WTC11 (cell line): ENCODE measurements around the gene CCNF. TPM values are rescaled to one million over a fixed set of nuclear protein-coding genes. Genes with fewer than 3 reads are reported as not detected.
A peak's percentile ranks its signal among the peaks of the same experiment; 100 is the strongest.

Experiments
- AFF4 ChIP-seq: sonication (generic); formaldehyde crosslinking; IDR thresholded peaks from 2 replicates; pipeline ENCODE4 v1.8.1; 2023; ENCODE audit warnings: mild to moderate bottlenecking, missing genetic modification reagents, borderline replicate concordance
- CDX4 ChIP-seq: fragments of 250-450 bp; sonication (Bioruptor Pico); IDR thresholded peaks from 2 replicates; pipeline ENCODE4 v1.9.0; 2021; ENCODE audit warnings: moderate library complexity, mild to moderate bottlenecking, inconsistent platforms, borderline replicate concordance
- CTCF ChIP-seq: fragments of 200-600 bp; IDR thresholded peaks from 2 replicates; pipeline ENCODE4 v1.8.0; 2022; ENCODE audit warnings: antibody characterized with exemption
- E2F1 ChIP-seq: sonication (generic); formaldehyde crosslinking; IDR thresholded peaks from 2 replicates; pipeline ENCODE4 v1.8.0; 2022; ENCODE audit warnings: mild to moderate bottlenecking, missing genetic modification reagents
- ERG ChIP-seq: fragments of 250-450 bp; sonication (Bioruptor Pico); IDR thresholded peaks from 2 replicates; pipeline ENCODE4 v1.8.0; 2021; ENCODE audit warnings: mild to moderate bottlenecking
- ETV6 ChIP-seq: sonication (generic); formaldehyde crosslinking; IDR thresholded peaks from 2 replicates; pipeline ENCODE4 v1.8.1; 2022; ENCODE audit warnings: mild to moderate bottlenecking, missing genetic modification reagents
- FOXJ3 ChIP-seq: sonication (generic); formaldehyde crosslinking; IDR thresholded peaks from 2 replicates; pipeline ENCODE4 v1.9.0; 2021; ENCODE audit warnings: missing genetic modification reagents, mild to moderate bottlenecking, borderline replicate concordance
- IRF2 ChIP-seq: sonication (generic); formaldehyde crosslinking; IDR thresholded peaks from 2 replicates; pipeline ENCODE4 v1.8.0; 2022; ENCODE audit warnings: low read depth, missing genetic modification reagents, borderline replicate concordance
- KAT7 ChIP-seq: sonication (generic); formaldehyde crosslinking; IDR thresholded peaks from 2 replicates; pipeline ENCODE4 v1.8.1; 2023; ENCODE audit warnings: missing genetic modification reagents, mild to moderate bottlenecking, borderline replicate concordance
- MXD4 ChIP-seq: fragments of 250-450 bp; sonication (Bioruptor Pico); IDR thresholded peaks from 2 replicates; pipeline ENCODE4 v1.8.0; 2021; ENCODE audit warnings: mild to moderate bottlenecking, moderate library complexity, borderline replicate concordance
- PRDM15 ChIP-seq: sonication (generic); formaldehyde crosslinking; IDR thresholded peaks from 2 replicates; pipeline ENCODE4 v1.8.0; 2022; ENCODE audit warnings: missing genetic modification reagents
- PREB ChIP-seq: sonication (generic); formaldehyde crosslinking; IDR thresholded peaks from 2 replicates; pipeline ENCODE4 v1.8.1; 2022; ENCODE audit warnings: mild to moderate bottlenecking, missing genetic modification reagents, moderate library complexity, borderline replicate concordance
- RELA ChIP-seq: sonication (generic); formaldehyde crosslinking; IDR thresholded peaks from 2 replicates; pipeline ENCODE4 v1.8.1; 2022; ENCODE audit warnings: missing genetic modification reagents, mild to moderate bottlenecking, borderline replicate concordance
- RORB ChIP-seq: fragments of 250-450 bp; sonication (Bioruptor Pico); IDR thresholded peaks from 2 replicates; pipeline ENCODE4 v1.9.0; 2021; ENCODE audit warnings: mild to moderate bottlenecking
- USF1 ChIP-seq: sonication (generic); formaldehyde crosslinking; IDR thresholded peaks from 2 replicates; pipeline ENCODE4 v1.8.0; 2022; ENCODE audit warnings: mild to moderate bottlenecking, missing genetic modification reagents
- ZMAT4 ChIP-seq: fragments of 250-450 bp; sonication (Bioruptor Pico); IDR thresholded peaks from 2 replicates; pipeline ENCODE4 v1.9.0; 2021; ENCODE audit warnings: mild to moderate bottlenecking
- ZNF138 ChIP-seq: sonication (generic); formaldehyde crosslinking; conservative IDR thresholded peaks from 2 replicates; pipeline ENCODE4 v1.8.1; 2022; ENCODE audit warnings: mild to moderate bottlenecking, moderate library complexity, missing genetic modification reagents
- ZNF232 ChIP-seq: sonication (generic); formaldehyde crosslinking; IDR thresholded peaks from 2 replicates; pipeline ENCODE4 v1.8.0; 2022; ENCODE audit warnings: mild to moderate bottlenecking, missing genetic modification reagents
- ZNF317 ChIP-seq: sonication (generic); formaldehyde crosslinking; IDR thresholded peaks from 2 replicates; pipeline ENCODE4 v1.8.1; 2023; ENCODE audit warnings: low read depth, mild to moderate bottlenecking, moderate library complexity, missing genetic modification reagents, borderline replicate concordance
- ZNF512 ChIP-seq: sonication (generic); formaldehyde crosslinking; IDR thresholded peaks from 2 replicates; pipeline ENCODE4 v1.8.1; 2022; ENCODE audit warnings: missing genetic modification reagents, borderline replicate concordance
- ZNF671 ChIP-seq: fragments of 250-450 bp; sonication (Bioruptor Pico); IDR thresholded peaks from 2 replicates; pipeline ENCODE4 v1.8.0; 2021; ENCODE audit warnings: mild to moderate bottlenecking
- total RNA-seq: library from RNA; stranded (reverse); gene quantifications from 3 replicates; pipeline ENCODE4 v1.2.3, GENCODE V29; 2021

The CCNF gene
- total RNA-seq, 1 experiment from 2014 or later, result 65.7 TPM

- no peak for TF ChIP-seq PRDM15 (CRISPR knock-in tag)
- TF ChIP-seq ZNF671, result no peak
- TF ChIP-seq CDX4 (CRISPR knock-in tag), result no peak
- TF ChIP-seq RORB (CRISPR knock-in tag), result no peak
- no peak for TF ChIP-seq MXD4
- no peak for TF ChIP-seq PREB
- TF ChIP-seq ERG, result no peak
- TF ChIP-seq FOXJ3 (CRISPR knock-in tag), result no peak
- no peak for TF ChIP-seq IRF2 (CRISPR knock-in tag)
- TF ChIP-seq KAT7 (CRISPR knock-in tag), result peak; percentile 33; the same call in 1 of the 2 replicates
- TF ChIP-seq E2F1, result no peak
- no peak for TF ChIP-seq ZNF138 (CRISPR knock-in tag)
- TF ChIP-seq ETV6 (CRISPR knock-in tag), result 0 out of 2 replicates have a peak, but pooled peaks have one; percentile 27
- no peak for TF ChIP-seq AFF4 (CRISPR knock-in tag)
- TF ChIP-seq USF1 (CRISPR knock-in tag), result peak; percentile 52
- TF ChIP-seq CTCF, result no peak
- no peak for TF ChIP-seq ZNF512 (CRISPR knock-in tag)
- TF ChIP-seq RELA, result no peak
- 0 out of 2 replicates have a peak, but pooled peaks have one; percentile 3 for TF ChIP-seq ZNF232
- no peak for TF ChIP-seq ZMAT4 (CRISPR knock-in tag)
- TF ChIP-seq ZNF317, result no peak
Observed at GRCh38 chr16:2467528-2468232, 38.4 kb downstream of the CCNF start (continued).
